Kidney epithelial cell (primary cell): ENCODE results near the gene ZNF316. TPM values are rescaled to one million over a fixed set of nuclear protein-coding genes. Genes with fewer than 3 reads are reported as not detected.

Experiments
- DNase-seq: peaks from one replicate; pipeline ENCODE4 v3.0.0-alpha.2; 2010; ENCODE audit warnings: low read depth
- H3K27me3 ChIP-seq: 2 replicates; pipeline ENCODE4 v1.6.0; 2011; ENCODE audit warnings: low read length; ENCODE audit not compliant: control insufficient read depth, insufficient read depth
- H3K36me3 ChIP-seq: 2 replicates; pipeline ENCODE4 v1.5.1; 2011; ENCODE audit warnings: low read length; ENCODE audit not compliant: control insufficient read depth, insufficient read depth
- H3K4me3 ChIP-seq: 2 replicates; pipeline ENCODE4 v1.5.1; 2011; ENCODE audit warnings: low read depth, mild to moderate bottlenecking, control low read depth, low read length
- CTCF ChIP-seq: IDR thresholded peaks from 2 replicates; pipeline ENCODE4 v1.5.1; 2011; ENCODE audit warnings: mild to moderate bottlenecking, moderate library complexity, low read length, control low read depth, inconsistent platforms; ENCODE audit not compliant: insufficient read depth, poor library complexity, severe bottlenecking
- total RNA-seq: library from RNA; depleted of rRNA; stranded (reverse); fragments of >200 nt; gene quantifications from 2 replicates; pipeline ENCODE4 v1.2.3, GENCODE V29; 2015

The ZNF316 gene
- total RNA-seq, 1 donor from 2014 or later = 26.2 TPM

DNA sequence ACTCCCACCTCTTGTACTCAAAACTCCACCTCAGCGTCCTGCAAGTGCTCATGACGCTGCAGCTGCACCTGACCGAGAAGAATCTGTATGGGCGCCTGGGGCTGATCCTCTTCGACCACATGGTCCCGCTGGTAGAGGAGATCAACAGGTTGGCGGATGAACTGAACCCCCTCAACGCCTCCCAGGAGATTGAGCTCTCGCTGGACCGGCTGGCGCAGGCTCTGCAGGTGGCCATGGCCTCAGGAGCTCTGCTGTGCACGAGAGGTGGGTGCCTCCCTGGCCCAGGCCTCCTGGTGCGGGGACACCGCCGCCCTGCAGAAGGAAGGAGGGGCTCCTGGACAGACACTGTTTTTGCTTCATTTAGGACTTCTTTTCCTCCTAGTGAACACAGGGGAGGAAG, 37.0 kb upstream of the ZNF316 start:
- DNase-seq = no peak
- no peak for TF ChIP-seq CTCF
- Histone ChIP-seq H3K27me3 (no peaks in the 10 kb centered on the region), H3K4me3 (no peak overlapping the region), H3K36me3 (peaks cover 2% of the 10 kb centered on the region)

- no peak for DNase-seq
- H3K36me3 ChIP-seq = no peaks in the 10 kb centered on the region
- H3K27me3 ChIP-seq = no peaks in the 10 kb centered on the region
- no peak overlapping the region for H3K4me3 ChIP-seq
- TF ChIP-seq CTCF = no peak
Measured at GRCh38 chr7:6604458-6604857, 32.7 kb upstream of the ZNF316 start.

- no peaks in the 10 kb centered on the region for H3K27me3 ChIP-seq
- no peak for DNase-seq
- H3K36me3 ChIP-seq = no peaks in the 10 kb centered on the region
- TF ChIP-seq CTCF = no peak
- H3K4me3 ChIP-seq = no peak overlapping the region
Measured at GRCh38 chr7:6606866-6607583, 30.1 kb upstream of the ZNF316 start.

DNA sequence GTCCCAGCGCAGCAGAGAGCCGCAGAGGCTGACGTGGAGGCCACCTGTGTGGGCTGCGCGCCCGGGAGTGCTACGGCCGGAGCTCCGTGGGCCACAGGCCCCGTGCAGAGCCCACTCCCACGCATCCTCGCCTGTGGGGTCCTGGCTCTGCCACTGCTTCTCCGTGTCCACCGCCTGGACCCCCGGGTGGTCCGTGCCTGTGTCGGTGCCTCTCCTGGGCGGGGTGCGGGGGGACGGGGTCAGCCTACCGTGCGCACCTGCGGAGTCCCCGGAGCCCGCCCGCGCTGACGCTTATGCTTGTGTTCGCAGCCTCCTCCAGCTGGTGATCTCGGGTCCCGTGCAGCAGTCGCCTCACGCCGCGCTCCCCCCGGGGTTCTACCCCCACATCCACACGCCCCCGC, 29.5 kb upstream of the ZNF316 start:
- Histone ChIP-seq H3K4me3 (no peak overlapping the region), H3K36me3 (no peaks in the 10 kb centered on the region), H3K27me3 (peaks cover under 1% of the 10 kb centered on the region)
- DNase-seq = no peak
- TF ChIP-seq CTCF = no peak

GRCh38 chr7:6608081-6608480, 29.0 kb upstream of the ZNF316 start:
- Histone ChIP-seq H3K4me3 (no peak overlapping the region), H3K36me3 (no peaks in the 10 kb centered on the region), H3K27me3 (peaks cover 3% of the 10 kb centered on the region)
- no peak for TF ChIP-seq CTCF
- DNase-seq = no peak

DNA sequence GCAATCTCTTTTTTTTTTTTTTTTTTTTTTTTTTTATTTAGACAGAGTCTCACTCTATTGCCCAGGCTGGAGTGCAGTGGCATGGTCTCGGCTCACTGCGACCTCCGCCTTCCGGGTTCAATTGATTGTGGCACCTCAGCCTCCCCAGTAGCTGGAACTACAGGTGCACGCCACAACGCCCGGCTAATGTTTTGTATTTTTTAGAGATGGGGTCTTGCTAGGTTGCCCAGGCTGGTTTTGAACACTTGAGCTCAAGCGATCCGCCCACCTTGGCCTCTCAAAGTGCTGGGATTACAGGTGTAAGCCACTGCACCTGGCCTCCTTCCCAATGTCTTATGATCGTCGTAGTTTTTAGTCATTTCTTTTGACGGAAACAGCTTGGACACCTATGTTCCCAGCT, 28.3 kb upstream of the ZNF316 start:
- Histone ChIP-seq H3K27me3 (peaks cover 6% of the 10 kb centered on the region), H3K36me3 (no peaks in the 10 kb centered on the region), H3K4me3 (no peak overlapping the region)
- DNase-seq = no peak
- TF ChIP-seq CTCF = no peak
